Breast epithelium (tissue), 3 donors: Measurements from ENCODE around the gene RBP2.

ENCODE experiments used
- CTCF ChIP-seq, 3 donors: fragments of 450-650 bp; IDR thresholded peaks; one replicate each; pipeline ENCODE4 v1.5.1; 2016 to 2017; ENCODE audit warnings: antibody characterized with exemption in 3 of 3, mild to moderate bottlenecking in 3 of 3, moderate library complexity in 3 of 3
- POLR2A ChIP-seq: fragments of 450-650 bp; IDR thresholded peaks from one replicate; pipeline ENCODE4 v1.6.1; 2016; ENCODE audit warnings: antibody characterized with exemption, mild to moderate bottlenecking, moderate library complexity

GRCh38 chr3:139499536-139499935 is 23.2 kb upstream of the RBP2 start:
- TF ChIP-seq POLR2A (no peak), CTCF (IDR thresholded peaks at IDR 0.05) (no peak)
